Measurements from ENCODE around the gene LIFR.

GRCh38 chr5:38447056-38447455 is 109.4 kb downstream of the LIFR start:
- no peak for TF ChIP-seq CTCF (IDR thresholded peaks at IDR 0.05)
- no peak for TF ChIP-seq POLR2A (IDR thresholded peaks at IDR 0.05)
- TF ChIP-seq POLR2AphosphoS5 (IDR thresholded peaks at IDR 0.05) = no peak
